AG09309 (cell line): Measurements from ENCODE around the gene RDX.
A peak's percentile ranks its signal among the peaks of the same experiment; 100 is the strongest.

ENCODE experiments used
- DNase-seq: peaks from one replicate; pipeline ENCODE4 v3.0.0-alpha.2; 2010; ENCODE audit warnings: low read depth
- H3K4me3 ChIP-seq: 2 replicates; pipeline ENCODE4 v1.5.1; 2011; ENCODE audit warnings: mild to moderate bottlenecking, low read depth, low read length, moderate library complexity; ENCODE audit not compliant: control insufficient read depth
- CTCF ChIP-seq: IDR thresholded peaks from 2 replicates; pipeline ENCODE4 v1.5.1; 2011; ENCODE audit warnings: mild to moderate bottlenecking, low read depth, low read length, inconsistent platforms; ENCODE audit not compliant: insufficient read depth, control insufficient read depth; ENCODE audit errors: missing control alignments

The RDX gene

GRCh38 chr11:110251836-110252235 is 44.6 kb downstream of the RDX start:
- TF ChIP-seq CTCF = no peak
- no peak overlapping the region for H3K4me3 ChIP-seq
- DNase-seq = peak; percentile 21

GRCh38 chr11:110250168-110250567 is 46.2 kb downstream of the RDX start:
- no peak for TF ChIP-seq CTCF
- no peak for DNase-seq
- no peak overlapping the region for H3K4me3 ChIP-seq

- no peak overlapping the region for H3K4me3 ChIP-seq
- TF ChIP-seq CTCF = no peak
- DNase-seq = no peak
These were observed 46.6 kb downstream of the RDX start for GRCh38 chr11:110249766-110250165.

GRCh38 chr11:110249066-110249465 is 47.3 kb downstream of the RDX start:
- no peak overlapping the region for H3K4me3 ChIP-seq
- TF ChIP-seq CTCF = peak; percentile 18
- no peak for DNase-seq

- DNase-seq = no peak
- no peak overlapping the region for H3K4me3 ChIP-seq
- no peak for TF ChIP-seq CTCF
These were observed 52.6 kb downstream of the RDX start for GRCh38 chr11:110243791-110244190.

GRCh38 chr11:110242746-110243145 is 53.7 kb downstream of the RDX start:
- H3K4me3 ChIP-seq = no peak overlapping the region
- no peak for TF ChIP-seq CTCF
- DNase-seq = no peak

GRCh38 chr11:110242188-110242587 is 54.2 kb downstream of the RDX start:
- TF ChIP-seq CTCF = no peak
- H3K4me3 ChIP-seq = no peak overlapping the region
- DNase-seq = no peak
